ENCODE results near the gene AK6. TPM values are rescaled to one million over a fixed set of nuclear protein-coding genes. Genes with fewer than 3 reads are reported as not detected.

The AK6 gene
- total and polyA plus RNA-seq, 4 experiments from 2014 or later, result 25.3 to 90.3 (median 53.3) TPM

GRCh38 chr5:69305512-69305911 is 63.8 kb downstream of the AK6 start:
- no peak overlapping the region for H3K4me3 Mint-ChIP-seq
- Histone ChIP-seq H3K9me3 (ENCODE audit: control insufficient read depth in 1 of 2, low read length in 2 of 2) (no peaks in the 10 kb centered on the region), H3K36me3 (ENCODE audit: insufficient read depth, low read length) (no peaks in the 10 kb centered on the region), H3K4me3 (ENCODE audit: low read length in 2 of 2) (no peak overlapping the region), H3K27me3 (ENCODE audit: insufficient read depth, low read length) (no peaks in the 10 kb centered on the region), H3K4me1 (ENCODE audit: insufficient read depth, low read length) (no peaks in the 10 kb centered on the region), H3K27ac (ENCODE audit: low read depth, low read length) (no peak overlapping the region)
- H3K4me1 Mint-ChIP-seq, result no peaks in the 10 kb centered on the region
- intact Hi-C loops (cut with micrococcal nuclease), result no loop called here
- peaks cover 34 to 50% of the 10 kb centered on the region in 2 donors for H3K36me3 Mint-ChIP-seq
- ChIA-PET CTCF (ENCODE audit: partially characterized antibody) (interaction anchor here (0.6 kb wide), 1 partner anchor 24 kb away, joined by 5 read pairs; no protein-coding TSS in a partner anchor), POLR2A (ENCODE audit: partially characterized antibody) (no interaction called here)
- no peak overlapping the region for H3K27ac Mint-ChIP-seq
- no peaks in the 10 kb centered on the region for H3K27me3 Mint-ChIP-seq
- no peak for DNase-seq
- peaks cover 0 to 6% (median 3%) of the 10 kb centered on the region in 8 donors for H3K9me3 Mint-ChIP-seq

Other genes starting within 250 kb of the AK6 start
- 1 to 10 TPM; 2.9 to 3.4 TPM for gene CCNB1, start 202.4 kb downstream of the AK6 start, total RNA-seq
- 1 to 10 TPM; 3.6 to 5.1 TPM for gene CCNB1, start 202.4 kb downstream of the AK6 start, polyA plus RNA-seq
- gene CENPH, start 179.9 kb downstream of the AK6 start, total RNA-seq, result 1 to 10 TPM; 6.1 to 6.9 TPM
- 1 to 10 TPM; 6.3 to 8.3 TPM for gene CENPH, start 179.9 kb downstream of the AK6 start, polyA plus RNA-seq
- gene CDK7, start 134.6 kb downstream of the AK6 start, total RNA-seq, result 10 to 100 TPM; 16.5 to 20.2 TPM
- gene CDK7, start 134.6 kb downstream of the AK6 start, polyA plus RNA-seq, result 10 to 100 TPM; 25.0 to 34.4 TPM
- 1 to 10 TPM; 6.8 to 7.9 TPM for gene CCDC125, start 36.7 kb downstream of the AK6 start, total RNA-seq
- 1 to 10 TPM in 1 of 2 donors, under 1 TPM in 1; 0.65 to 5.3 TPM for gene CCDC125, start 36.7 kb downstream of the AK6 start, polyA plus RNA-seq
- gene TAF9, start within 50 bp of the AK6 start, total RNA-seq, result 10 to 100 TPM; 42.3 to 45.9 TPM
- 100 to 1,000 TPM; 105 to 167 TPM for gene TAF9, start within 50 bp of the AK6 start, polyA plus RNA-seq
- 10 to 100 TPM; 30.7 to 31.1 TPM for gene RAD17, start 298 bp upstream of the AK6 start, total RNA-seq
- gene RAD17, start 298 bp upstream of the AK6 start, polyA plus RNA-seq, result 10 to 100 TPM; 27.5 to 30.6 TPM
- gene MARVELD2, start 45.6 kb upstream of the AK6 start, total RNA-seq, result 1 to 10 TPM; 1.1 TPM
- 1 to 10 TPM in 1 of 2 donors, under 1 TPM in 1; 0.20 to 1.5 TPM for gene MARVELD2, start 45.6 kb upstream of the AK6 start, polyA plus RNA-seq
- gene OCLN, start 123.3 kb upstream of the AK6 start, total RNA-seq, result 1 to 10 TPM; 4.9 to 6.0 TPM
- gene OCLN, start 123.3 kb upstream of the AK6 start, polyA plus RNA-seq, result under 1 TPM in 1 of 2 donors, not detected in 1; 0.13 TPM
- gene GTF2H2C, start 190.7 kb upstream of the AK6 start, total RNA-seq, result 10 to 100 TPM; 44.4 to 48.0 TPM
- gene GTF2H2C, start 190.7 kb upstream of the AK6 start, polyA plus RNA-seq, result 10 to 100 TPM; 18.3 to 21.0 TPM